HPDE6-E6E7 (cell line): ENCODE measurements around the gene PDGFA.

Experiments used
- DNase-seq: peaks from one replicate; pipeline ENCODE4 v3.0.0; 2011; ENCODE audit warnings: missing footprints; ENCODE audit errors: extremely low spot score

PDGFA gene

GRCh38 chr7:537911-538634, 18.4 kb upstream of the PDGFA start:
- peak; percentile 84 for DNase-seq

DNA sequence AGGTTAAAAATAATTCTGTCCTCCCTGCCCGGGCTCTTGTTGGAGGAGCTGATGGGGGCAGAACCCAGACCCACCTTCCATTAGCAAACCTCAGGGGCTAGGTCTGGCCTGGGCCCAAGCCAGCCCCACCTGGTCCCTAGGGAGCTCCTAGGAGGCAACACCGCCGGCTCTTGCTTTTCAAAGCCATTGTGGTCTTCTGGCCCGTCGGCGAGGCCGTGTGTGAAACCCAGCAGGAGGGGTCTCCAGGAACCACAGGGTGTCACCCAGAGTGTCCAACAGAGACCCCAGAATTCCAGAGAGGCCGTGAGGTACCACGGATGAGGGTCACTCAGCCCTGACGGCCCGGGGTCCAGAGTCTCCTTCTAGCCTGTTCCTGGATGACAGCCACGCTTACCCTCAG, 16.6 kb upstream of the PDGFA start:
- DNase-seq: no peak

- no peak for DNase-seq
These were observed 15.3 kb upstream of the PDGFA start for GRCh38 chr7:534959-535358.

GRCh38 chr7:534075-534474, 14.4 kb upstream of the PDGFA start:
- DNase-seq: no peak

DNA sequence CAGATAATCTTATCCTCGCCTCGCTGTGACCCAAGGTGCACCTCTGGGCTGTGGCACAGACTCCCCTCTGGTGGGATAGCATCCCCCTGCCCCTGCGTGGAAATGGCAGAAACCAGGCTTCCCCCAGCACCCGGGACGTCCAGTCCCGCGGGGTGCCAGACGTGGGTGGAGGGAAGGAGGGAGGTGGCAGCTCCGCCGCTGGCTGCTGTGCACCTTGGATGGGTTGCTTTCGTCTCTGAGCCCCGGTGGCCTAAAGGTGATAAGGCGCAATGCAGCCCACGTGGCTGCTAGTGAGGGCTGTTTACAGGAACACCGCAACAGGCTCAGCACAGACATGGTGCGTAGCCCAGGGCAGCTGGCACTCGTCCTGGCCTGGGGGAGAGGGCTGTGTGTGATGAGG, 13.6 kb upstream of the PDGFA start:
- no peak for DNase-seq

DNA sequence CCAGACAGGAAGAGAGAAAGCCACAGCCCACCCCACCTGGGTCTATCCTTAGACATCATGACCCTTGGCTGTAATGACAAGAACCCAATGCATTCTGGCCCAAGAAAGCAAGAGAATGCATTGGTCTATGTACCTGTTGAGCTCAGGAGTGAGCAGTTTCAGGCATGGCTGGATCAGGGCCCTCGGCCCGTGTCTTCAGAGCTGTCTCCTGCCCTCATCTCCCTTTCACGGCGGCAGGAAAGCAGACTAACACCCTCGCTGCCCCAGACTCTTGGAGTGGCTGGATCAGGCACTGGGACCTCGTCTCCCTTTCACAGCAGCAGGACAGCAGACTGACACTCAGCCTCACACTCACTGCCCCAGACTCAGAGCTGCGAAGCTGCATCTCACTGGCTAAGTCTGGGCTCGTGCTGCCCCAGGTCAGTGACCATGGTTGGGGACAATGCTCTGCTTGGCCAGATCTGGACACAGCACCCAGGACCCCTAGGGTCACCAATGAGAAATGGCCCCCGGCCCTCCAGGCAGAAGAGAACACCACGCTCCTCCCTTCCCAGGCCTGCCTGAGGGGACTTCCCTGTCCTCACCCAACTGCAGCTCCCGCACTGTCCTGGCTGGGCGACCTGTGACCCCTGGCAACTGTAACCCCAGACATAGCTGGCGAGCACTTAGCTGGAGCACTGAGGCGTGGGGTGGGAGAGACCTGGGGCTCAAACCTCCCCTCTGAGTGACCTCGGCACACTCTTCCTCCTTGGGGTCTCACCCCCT, 12.9 kb upstream of the PDGFA start:
- DNase-seq: no peak

DNA sequence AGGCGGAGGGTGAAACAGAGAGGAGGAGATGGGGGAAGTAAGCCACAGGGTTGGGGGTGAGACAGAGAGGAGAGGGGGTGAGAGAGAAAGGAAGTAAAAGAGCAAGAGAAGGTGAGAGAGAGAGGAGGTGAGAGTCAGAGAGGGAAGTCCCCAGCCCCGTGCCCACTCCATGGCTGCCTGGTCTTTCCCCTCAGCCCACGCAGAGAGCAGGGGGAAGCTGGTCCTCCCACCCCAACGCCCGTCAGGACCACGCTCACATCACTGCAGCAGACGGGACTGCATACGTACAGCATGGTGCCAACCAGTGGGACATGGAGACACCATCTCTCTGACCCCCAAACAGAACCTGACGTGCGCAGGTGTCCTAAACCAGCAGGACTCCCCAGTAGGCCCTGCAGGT, 12.1 kb upstream of the PDGFA start:
- no peak for DNase-seq

GRCh38 chr7:528451-528850, 8.8 kb upstream of the PDGFA start:
- no peak for DNase-seq

DNA sequence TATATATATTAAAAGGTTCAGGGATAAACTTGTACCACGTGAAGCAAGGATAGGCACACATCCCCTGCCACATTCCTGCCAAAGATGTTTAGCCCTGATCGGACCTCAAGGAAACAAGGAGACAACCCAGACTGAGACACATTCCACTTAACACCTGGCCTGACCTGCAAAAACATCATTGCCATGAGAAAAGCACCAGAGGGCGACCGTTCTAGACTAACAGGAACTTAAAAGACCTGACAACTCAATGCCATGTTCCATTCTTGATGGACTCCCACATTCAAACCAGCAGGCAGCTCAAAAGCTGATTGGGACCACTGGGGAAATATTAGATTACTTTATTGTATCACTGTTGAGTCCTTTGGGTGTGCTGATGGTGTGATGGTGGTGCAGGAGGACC, 8.1 kb upstream of the PDGFA start:
- DNase-seq: no peak

GRCh38 chr7:526460-527034, 6.9 kb upstream of the PDGFA start:
- DNase-seq: no peak

DNA sequence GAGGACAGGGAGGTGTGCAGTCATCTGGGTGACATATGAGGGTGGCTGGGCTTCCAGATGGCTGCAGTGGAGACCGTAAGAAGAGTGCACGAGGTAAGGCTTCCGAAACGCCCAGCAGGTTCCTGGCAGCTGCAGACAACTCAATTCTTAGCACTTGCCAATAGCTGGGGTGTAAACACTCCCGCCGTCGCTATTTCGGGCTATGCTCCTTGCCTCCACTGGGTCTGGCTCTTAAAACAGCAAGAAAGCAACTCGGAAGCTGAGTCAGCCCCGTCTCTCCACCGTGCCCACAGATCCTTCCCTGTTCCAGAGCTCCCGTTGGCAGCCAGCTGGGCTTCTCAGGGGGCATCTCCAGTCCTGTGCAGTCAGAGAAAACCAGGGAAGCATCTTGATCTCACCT, 6.1 kb upstream of the PDGFA start:
- DNase-seq: no peak

GRCh38 chr7:524800-525199, 5.2 kb upstream of the PDGFA start:
- no peak for DNase-seq

DNA sequence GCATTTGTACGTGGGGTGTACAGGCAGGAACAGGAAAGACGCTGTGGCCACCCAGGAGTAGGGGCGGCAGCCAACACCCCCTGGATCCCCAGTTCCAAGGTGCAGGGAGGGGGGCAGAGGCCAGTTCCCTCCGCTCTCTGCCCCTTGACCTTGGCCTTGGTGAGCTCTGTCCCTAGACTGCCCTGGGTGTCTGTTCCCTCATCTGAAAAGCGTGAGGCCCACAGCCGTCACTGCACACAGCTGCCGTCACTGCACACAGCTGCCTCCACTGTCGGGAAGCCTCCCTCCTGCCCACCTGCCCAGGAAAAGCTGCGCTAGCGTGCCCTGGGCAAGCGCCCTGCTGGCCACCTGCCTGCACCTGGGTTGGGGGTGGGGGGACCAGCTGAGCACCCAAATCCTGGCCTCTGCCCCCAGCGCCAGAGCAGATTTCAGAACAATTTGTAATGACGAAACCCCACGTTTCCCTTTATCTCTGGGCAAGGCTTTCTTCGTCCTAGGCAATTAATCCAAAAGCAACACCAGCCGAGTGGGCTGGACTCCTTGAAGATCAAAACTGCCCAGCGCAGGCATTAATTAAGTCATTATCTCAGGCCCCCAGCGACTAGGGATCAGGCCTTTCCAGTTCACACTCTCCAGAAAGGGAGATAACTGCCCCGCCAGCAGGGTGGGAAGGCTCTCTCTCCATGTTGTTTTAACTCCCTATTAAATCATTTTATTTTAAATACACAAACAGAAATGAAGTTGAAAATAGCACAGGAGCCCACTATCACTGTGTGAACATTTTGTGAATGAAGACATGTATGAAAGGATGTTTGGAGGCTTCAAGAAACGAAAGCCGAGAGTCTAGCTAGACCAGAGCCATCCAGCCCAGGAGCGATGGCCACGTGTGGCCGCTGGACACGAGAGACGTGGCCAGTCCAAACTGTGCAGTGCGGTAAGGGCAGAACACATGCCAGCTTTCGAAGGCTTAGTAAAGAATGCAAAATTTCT, 4.0 kb upstream of the PDGFA start:
- no peak for DNase-seq

DNA sequence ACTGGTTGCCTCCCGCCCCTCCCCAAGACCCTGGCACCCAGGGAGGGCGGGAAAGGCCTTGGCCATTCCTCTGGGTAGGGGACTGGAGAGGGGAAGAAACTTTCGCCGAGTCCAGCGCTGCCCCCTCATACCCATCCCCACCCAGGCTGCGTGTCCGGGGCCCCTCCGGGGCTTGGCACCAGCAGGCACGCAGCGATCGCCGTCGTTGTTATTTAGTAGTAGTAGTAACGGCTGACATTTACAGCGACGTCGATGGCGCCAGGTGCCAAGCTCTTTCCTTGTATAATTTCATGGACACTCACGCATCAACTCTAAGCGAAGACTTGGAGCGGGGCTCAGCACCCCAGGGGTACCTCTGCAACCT, 3.3 kb upstream of the PDGFA start:
- DNase-seq: no peak

DNA sequence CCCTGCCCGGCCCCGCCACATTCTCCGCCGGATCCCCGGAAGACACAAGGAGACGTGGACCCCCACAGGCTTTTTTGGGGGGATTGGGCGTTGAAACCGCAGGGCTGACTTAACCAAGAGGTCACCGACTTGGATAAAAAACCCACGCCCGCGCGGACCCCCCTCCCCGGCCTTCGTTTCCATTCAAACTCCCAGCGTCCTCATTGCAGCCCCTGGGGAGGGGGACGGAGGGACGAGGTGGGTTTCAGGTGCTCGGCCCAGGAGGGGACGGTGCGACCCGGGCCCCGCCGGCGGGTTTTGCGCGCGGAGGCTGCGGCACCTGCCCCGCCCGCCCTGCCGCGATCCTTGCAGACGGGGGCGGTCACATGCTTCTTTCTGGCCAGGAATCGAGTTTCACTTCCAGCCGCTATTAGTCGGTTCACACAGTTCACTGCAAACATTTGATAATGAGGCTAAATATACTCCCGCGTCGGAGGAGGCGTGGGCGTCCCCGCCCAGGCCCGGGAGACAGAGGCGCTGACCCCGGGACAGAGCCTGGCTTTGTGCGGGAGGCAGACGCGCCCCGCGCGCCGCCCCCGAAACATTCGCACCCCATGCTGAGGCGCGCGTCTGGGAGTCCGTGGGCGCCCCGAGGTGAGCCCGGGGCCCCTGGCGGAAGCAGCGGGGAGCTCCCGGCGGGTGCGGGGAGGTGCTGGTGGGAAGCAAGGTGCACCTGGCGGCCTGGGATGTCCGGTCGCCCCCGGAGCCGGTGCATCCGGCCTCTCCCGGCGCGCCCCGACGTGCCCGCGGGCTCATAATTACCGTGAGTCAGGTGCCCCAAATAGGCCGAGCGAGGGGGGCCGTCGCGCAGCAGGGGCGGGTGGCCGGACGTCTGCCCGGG, 2.7 kb upstream of the PDGFA start:
- DNase-seq: no peak

DNA sequence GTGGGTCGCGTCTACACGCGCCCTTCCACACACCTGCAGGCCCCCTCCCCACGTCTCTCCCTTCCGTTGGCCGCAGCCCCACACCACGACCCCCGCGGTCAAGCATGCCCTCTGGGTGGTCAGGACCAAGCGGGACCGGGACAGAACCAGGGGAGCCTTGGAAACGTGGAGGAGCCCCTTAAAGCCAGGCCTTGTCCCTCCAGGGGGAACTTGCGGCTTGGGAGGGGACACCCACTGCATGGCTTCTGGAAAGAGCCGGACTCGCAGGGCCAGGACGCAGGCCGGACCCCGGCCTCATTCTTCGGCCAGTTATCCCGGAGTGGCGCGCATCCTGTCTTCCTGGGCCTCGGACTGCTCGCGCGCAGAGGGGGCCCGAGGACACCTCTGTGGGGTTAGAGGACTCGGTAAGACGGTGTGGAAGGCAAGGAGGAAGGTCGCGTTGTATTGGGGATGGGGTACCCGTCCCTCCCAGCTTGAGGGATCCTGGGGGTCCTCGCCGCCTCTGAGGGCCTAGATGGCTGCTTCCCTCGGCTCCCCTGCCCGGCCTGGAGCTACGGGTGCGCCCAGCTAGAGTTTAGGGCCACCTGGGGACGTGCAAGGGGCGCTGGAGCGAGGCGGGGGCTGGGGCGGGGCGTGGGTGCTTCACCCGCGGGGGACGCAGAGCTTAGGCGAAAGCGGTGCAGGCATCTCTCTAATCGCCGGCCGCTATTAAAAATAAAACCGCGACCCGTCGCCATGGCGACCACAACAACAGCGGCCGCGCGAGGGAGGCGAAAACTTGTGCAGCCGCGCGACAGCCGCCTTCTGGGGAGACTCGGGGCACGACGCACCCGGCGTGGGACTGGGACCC, 1.8 kb upstream of the PDGFA start:
- no peak for DNase-seq

GRCh38 chr7:520503-521161, 986 bp upstream of the PDGFA start:
- DNase-seq: no peak

- no peak for DNase-seq
These were observed 789 bp downstream of the PDGFA start for GRCh38 chr7:518630-519483.
